Stimulated activated CD4-positive, alpha-beta T cell treated with anti-CD3 and anti-CD28 coated beads, Interleukin-1b, Interleukin-23, amount 100 ng/mL, for 24 hours (primary cell): ENCODE results near the gene CREB5.

Source experiments
- DNase-seq, 4 experiments: peaks; one replicate each; pipeline ENCODE4 v3.0.0-alpha.2; 2020; ENCODE audit warnings: low read depth in 4 of 4, low spot score in 1 of 4

CREB5 gene

DNA sequence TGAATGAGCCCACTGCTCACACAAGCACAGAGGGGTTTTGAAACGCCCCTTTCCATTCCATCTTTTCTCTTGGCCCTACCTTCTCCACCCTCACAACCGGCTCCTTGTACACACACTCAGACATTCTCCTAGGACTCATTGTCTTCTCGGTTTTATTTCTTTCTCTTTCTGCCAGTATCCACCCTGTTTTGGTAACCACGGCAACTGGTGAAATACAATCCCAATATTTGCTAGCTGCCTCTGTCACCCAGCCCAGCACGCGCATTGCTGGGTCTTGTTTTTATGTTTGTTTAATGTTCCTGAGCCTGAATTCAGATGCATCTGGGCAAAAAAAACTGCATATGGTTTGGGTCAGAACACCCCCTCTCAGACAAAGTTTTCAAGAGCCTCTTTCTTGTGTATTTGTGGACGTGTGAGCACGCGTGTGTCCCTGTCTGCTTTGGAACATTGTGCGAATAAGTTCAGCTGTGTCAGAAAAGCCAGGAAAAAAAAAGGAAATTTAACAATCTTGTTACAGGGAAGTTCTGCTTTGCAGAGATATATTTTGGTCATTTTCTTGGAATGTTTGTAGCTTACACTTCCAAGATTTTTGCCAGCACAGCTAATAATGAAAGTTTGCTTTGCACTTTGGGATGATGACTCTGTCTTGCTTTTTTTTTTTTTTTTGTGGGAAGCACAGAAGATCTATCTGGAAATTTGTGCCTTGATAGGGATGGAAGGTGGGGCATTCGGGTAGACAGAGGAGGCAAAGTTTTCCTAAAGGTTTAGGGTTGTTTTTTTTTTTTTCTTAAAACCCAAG, 320.0 kb downstream of the CREB5 start:
- DNase-seq: no peak

DNA sequence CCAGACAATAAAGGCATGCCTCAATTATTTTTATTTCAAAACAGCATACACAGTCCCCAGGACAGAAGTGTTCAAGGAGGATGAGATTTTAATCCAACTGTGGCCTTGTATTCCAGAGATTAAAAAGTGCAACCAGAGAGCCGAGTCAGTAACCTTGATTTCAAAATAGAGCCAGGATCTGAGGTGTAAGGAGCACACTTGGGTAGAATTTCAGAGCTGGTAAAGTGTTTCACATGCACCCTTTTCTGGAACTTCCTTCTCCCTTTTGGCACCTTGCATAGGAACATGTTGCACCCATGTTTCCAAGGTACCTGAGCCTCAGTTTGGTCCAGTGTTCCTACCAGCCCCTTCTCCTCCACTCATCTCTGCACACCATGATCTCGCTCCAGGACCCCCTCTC, 320.7 kb downstream of the CREB5 start:
- no peak for DNase-seq

DNA sequence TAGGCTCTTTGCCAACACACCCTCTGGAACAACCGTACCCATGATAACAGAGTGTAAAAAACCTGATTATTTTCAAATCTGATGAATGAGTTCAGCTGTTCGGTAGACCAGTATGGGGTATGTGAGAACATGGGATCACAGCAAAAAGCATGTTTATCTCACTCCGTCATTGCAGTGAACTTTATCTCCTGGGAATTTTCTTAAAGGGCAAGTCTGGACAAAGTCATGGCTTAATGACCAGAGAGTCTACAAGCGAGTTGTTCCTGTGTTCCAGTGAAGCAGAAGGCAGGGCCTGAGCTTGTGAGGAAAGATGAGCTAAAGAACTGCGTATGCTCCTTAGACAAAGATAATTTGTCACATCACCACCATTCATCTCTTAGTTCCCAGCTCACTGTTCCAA, 326.1 kb downstream of the CREB5 start:
- DNase-seq: no peak

DNA sequence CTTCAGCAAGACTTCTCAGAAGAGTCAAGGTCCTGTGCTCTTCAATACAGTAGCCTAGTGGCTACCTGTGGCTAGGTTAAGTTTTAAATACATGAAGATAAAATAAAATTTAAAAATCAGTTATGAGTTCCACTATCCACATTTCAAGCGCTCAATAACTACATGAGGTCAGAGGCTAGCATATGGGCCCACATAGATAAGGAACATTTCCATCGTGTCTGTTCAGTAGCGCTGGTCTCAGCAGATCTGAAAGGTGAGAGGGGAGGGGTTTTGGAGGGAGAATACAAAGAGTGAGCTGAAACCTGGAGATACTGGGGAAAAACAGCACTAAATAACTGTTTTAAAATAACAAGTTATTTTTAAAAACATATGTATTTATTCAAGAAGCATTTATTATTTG, 326.8 kb downstream of the CREB5 start:
- DNase-seq: no peak

DNA sequence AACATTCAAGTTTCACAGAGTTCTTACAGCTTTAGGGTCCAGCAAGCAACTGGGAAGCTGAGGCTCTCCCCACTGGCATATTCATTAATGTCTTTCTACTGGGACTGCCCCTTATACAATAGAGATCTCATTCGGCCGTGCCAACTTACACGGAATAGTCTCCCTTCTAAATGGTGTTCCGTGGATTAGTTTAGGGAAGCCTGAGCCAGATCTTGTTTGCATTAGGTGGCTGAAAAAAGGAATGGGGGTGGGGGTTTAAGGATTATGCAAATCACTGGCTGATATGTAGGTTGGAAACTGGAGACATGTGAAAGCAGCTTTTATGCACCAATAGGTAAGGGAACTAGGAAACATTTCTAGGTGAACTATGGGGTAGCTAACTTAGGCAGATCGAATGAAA, 327.5 kb downstream of the CREB5 start:
- DNase-seq: no peak

DNA sequence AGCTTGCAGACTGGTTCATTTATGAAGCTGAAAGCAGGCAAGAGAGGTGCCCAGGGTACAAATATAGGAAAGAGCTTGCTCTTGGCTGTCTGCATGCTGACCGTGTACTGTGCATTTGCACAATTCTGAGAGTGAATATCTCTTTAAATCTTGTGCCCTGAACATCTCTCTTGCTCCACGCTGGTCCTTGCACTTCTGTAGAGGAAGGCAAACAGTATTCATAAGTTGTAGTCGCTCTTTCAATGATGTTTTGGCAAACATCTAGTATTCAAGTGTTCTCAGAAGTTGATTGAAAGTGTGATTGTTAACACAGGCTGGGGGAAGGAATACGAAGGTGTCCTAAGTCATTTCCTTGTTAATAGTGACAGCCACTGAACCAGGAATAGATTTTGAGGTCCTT, 332.6 kb downstream of the CREB5 start:
- DNase-seq: no peak

DNA sequence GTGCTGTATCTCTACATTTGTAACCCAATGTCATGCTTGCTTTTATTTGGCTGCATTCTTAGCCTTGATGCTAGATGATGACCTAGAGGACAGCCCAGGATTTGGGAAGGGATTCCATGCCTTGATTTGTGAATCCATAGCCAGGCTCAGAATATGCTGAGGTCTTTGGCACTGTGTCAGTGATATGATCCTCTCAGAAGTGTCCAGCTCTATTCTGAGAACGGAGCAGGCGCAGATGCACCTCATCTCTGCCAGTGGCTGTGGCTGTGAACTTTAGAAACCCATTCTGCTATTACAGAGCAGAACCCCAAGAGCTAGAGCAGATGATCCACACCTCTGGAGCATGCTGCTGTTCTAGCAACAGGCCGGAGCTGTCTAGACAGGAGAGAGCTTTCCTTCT, 333.0 kb downstream of the CREB5 start:
- no peak for DNase-seq

DNA sequence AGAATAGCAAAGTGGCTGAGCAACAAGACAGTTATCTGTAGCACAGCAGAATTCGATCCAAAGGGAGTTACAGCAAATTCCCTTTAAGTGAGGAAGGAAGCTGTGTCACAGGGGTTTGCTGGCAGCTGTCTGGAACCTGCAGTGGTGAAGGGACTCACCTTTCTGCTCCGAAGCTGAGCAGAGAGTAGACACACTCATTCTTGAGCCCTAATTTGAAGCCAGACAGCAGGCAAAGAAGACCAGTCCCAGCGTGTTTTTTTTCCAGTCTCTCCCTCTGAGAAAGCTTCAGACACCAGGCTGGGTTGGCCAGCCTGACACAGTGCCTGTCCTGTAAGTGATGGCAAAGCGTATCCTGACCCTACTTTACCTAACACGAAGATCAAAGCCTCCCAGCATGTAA, 335.1 kb downstream of the CREB5 start:
- DNase-seq: no peak

DNA sequence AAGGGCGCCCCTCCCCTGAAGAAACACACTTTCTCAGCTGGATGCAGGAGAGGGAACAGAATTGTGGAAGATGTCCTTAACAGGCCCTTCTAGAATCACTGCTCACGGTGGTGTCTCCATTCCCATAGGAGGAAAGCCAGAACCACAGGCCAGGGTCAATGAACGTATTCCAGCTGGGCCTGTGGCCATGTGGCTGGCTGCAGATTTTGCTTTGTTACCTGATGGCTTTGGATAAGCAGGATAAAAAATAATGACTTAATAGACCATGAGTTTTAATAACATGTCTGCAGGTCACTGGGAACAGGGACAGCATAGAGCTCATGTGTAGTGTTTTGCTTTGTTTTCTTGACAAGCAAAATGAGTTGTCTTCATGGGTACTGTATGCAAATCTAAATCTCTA, 335.5 kb downstream of the CREB5 start:
- no peak for DNase-seq

DNA sequence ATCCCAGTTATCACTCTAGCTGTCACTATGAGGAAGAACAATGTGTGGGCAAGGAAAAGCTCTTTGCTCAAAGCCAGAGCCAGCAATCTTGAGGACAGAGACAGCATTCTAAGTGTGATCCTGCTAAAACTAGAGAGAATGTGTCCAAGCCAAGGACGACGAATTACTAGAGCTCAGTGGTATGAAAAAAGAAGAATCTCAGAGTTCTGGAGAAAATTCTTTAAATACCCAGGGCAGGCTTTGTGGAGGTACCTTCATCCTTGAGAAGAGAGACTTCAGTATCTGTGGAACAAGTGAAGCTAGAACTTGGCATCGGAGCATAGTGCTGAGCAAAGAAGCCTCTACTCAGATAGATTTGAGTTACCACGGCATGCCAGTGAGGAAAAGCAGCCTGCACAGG, 336.0 kb downstream of the CREB5 start:
- no peak for DNase-seq

DNA sequence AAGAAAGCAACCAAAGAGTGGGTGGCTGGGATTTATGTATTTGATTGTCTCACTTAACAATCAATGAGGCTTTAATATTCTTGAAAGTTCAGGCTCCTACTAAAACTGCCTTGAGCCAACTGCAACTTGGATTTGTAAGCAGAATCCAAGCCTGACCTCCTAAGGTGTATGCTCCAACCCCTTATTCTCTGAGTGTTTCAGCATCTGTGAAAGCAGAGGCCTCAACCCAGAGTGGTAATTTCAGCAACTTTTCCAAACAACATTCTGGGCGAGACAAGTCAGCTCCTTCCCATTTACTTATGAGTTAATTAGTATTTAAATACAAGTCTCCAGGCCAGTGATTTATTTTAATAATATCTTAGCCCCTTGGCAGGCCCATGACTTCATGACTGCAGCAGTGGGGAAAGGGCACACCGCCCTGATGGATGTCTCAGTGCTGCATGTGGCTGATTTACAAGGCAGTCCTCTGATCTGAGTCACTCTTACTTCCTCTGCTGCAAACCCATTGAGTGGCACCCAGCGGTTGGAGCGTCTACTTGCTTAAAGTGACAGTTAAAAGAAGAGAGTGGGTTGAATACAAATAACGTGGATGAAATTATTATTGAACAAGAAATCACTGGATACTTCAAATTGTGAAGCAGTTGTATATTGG, 336.7 kb downstream of the CREB5 start:
- no peak for DNase-seq

DNA sequence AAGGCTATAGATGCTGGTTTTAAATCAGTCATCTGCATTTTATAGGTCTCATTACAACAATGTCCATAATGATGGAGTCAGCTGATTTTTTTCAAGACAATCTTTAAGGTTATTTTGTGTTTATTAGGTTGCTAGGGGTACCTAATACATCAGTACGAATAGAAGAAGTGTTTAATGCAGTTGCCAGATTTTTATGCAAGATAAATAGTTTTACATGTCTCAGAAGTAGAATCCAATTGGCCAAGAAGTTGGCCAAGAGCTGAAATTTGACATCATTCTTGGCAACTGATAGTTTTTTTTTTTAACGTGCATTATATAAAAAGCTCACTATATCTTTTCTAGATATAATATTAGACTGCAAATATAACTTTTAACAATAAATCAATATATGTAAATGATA, 337.3 kb downstream of the CREB5 start:
- no peak for DNase-seq

DNA sequence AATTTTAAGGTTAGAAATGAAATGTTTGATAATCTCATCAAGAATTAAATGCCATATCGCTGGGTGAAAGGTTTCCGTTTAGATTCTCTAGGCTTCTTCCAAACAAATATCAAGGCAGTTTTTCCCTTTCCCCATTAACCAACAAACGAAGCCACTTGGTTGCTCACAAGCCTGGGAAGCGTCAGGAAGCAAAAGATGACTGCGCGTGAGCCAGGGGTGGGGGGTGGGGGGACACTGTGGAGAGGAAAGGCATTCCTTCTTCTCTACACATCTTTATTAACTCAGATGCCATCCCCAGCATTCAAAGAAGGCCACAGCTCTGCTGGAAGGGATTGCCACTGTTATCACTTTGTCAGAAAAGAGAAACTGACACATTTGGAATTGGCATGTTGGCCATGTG, 338.7 kb downstream of the CREB5 start:
- no peak for DNase-seq

DNA sequence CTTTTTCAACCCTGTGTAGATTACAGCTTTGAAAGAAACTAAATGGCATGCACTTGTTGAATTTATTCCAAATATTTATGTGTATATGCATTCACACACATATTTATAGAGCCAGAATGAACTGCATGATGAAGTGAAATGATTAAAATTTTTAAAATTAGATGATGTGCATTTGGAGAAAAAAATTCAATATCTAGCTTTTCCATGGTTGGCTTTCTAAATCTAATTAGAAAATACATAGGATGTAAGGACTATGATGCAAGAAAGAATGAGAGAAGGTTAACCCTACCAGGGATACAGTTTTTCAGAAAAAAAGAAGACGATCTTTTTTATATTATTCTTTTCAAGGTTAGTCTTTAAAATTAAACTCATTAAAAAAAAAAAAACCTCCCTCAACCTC, 341.3 kb downstream of the CREB5 start:
- no peak for DNase-seq

DNA sequence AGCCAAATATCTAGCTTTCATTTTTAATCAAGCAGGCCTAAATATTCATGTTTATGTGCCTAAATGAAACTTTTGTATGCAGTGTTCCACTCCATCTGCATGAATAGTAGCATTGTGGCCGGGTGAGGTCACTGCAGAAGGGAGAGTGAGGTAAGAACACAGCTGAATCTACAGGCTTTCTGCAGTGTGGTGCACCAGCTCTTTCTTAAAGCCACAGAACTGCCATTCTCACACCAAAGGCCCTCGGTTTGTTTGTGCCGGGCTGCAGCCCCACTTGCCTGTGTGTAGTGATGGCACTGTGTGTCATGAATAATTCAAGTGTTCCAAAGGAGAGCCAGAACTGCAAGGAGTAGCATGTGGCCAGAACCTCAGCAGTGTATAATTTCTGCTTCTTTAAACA, 341.7 kb downstream of the CREB5 start:
- no peak for DNase-seq

DNA sequence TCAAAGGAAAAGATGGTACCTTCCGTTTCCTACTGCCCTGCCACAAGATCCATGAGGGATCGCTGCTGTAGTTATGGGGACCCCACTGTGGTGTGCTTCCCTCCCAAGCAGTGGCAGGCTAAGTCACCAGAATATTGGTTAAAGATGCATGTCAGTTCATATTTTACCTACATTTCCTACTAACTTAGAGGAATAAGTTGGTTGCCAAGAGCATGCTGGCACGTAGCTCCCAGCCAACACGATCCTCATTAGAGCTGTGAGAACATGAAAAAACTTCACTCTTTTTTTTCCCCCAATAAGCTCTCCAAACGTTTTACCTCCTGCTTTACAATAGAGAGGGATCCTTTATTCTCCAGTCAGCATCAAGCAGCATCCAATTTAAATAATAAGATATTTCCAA, 342.1 kb downstream of the CREB5 start:
- DNase-seq: no peak

DNA sequence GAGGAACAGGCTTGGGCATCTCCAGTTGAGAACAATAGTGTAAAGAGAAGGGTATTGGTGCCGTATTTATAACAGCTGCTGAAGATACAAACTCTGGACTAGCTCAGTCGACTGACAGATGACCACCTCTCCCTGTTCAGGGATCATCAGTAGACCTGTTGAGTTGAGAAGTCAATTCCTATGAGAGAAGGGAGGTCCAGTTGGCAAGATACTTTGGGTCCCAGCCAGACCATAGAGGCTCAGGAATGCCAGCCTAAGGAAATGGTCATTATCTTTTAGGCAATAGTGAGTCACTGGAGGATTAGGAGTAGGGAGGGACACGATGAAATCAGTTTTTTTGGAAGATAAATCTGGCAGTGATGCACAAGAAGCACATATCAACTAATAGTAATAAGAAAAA, 342.9 kb downstream of the CREB5 start:
- no peak for DNase-seq

DNA sequence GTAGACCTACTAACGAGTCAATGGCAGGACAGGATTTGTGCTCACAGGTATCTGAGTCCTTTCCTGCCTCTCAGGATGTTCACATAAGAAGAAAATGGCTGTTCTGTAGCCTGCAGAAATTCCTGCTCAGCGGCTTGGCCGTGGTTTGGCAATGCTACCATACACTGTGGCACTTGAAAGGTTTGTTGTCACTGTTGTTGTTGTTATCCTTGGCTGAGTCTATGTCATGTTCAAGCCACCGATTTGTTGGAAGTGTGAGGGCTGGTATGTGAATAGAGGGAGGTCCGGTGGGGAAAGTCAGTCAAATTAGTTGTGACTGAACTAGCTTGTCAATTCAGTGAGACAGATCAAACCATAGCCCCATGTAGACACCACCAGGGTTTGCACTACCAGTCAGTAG, 345.9 kb downstream of the CREB5 start:
- DNase-seq: no peak

DNA sequence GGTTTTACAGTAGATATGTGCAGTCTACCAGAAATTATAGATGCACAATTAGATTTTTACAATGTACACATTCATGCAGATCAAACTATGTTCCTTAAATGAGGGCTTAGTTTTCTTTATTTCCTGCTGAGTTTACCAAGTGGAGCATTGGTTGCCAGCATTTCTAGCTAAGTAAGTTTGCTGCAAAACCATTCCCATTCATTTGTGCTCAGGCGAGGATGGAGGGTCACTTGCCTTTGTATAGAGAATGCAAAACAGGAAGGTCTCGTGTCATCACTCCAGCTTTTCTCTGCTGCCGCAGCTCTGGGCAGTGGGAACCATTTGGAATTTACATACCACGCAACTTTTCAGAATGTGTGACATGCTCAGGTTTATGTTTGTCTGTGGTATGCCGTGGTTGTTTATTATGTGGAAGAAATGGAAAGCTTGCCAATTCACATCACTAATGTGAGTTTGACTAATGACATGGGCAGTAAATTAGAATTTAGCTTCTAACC, 347.2 kb downstream of the CREB5 start:
- DNase-seq: no peak

DNA sequence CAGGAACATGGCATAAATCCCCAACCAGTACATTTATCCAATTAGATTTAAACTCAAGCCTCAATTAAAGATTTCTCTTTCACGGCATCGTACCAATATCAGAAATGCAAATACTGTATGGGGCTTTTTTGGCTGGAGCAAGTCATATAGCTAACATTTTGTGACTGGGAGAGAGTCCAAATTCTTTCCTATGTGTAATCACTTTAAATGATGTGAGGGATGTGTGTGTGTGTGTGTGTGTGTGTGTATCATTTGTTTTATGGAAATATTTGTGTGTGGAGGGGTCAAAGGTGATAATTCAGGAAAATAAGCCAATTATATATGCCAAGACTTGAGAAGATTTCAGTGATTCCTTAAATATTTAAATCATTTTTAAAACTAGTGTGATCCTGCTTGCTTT, 349.2 kb downstream of the CREB5 start:
- no peak for DNase-seq

DNA sequence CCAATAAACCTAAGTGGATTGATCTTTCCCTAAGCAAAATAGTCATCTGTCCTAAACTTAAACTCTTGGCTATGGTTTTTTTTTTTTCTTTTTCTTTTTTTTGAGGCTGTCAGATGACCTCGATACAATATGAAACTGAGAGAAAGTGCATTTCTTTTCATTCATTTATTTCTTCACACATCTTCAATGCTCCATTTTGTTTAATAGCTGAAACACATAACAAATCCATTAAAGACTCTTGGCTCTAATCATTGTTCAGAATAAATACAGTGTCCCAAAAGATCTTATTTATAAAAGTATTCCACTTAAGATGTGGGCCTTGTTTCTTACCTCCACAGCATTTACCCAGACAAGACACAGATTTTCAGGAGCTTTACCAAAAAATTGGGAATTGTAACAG, 350.3 kb downstream of the CREB5 start:
- no peak for DNase-seq

DNA sequence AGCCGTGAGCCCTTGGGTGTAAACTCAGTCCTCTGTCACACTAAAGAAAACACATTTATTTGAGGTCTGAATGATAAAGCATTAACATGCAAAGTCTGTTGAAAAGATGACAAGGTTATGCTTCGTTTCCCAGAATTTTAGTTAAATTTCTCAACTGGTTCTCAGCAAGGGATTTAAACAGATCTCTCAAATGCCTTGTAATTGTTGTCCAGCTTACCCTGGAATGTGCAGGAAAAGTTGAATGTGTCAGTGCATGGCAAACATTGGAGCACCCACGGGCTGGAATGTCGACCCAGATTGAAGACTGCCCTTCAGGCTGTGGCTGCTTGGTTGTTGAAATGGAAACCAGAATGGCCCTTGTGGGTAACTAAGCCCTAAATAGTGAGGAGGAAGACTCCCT, 354.0 kb downstream of the CREB5 start:
- no peak for DNase-seq

DNA sequence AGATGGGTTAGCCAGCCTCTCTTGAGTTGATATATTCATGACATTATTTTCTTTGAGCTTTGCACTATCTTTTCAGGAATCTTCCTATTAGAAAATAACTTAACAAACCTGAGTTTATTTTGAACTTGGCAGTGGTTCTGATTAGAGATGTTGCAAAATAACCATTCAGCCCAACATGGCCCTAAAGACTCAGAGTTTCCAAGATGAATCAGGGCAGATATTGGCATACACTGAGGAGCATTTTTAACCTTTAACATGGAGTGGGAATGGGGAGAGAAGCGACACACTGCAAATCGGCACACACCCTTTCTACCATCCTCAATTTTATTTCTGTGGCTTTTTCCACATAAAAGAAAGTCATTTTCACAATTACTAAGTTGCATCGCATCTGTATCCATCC, 355.0 kb downstream of the CREB5 start:
- no peak for DNase-seq
